DMS153 (cell line): ENCODE measurements around the gene GEMIN7.
A peak's percentile ranks its signal among the peaks of the same experiment; 100 is the strongest.

ENCODE experiments used
- DNase-seq: peaks from one replicate; lab custom pipeline; 2025; lab: John Stamatoyannopoulos, UW

GEMIN7 gene

GRCh38 chr19:45128806-45129205 lies 49.7 kb downstream of the GEMIN7 start:
- DNase-seq = no peak

GRCh38 chr19:45130236-45130635 lies 51.2 kb downstream of the GEMIN7 start:
- DNase-seq = no peak

- DNase-seq = peak; percentile 99
Observed at GRCh38 chr19:45130888-45131615, 52.0 kb downstream of the GEMIN7 start.

- DNase-seq = no peak
Observed at GRCh38 chr19:45133661-45134060, 54.6 kb downstream of the GEMIN7 start.

- no peak for DNase-seq
Observed at GRCh38 chr19:45135176-45135885, 56.3 kb downstream of the GEMIN7 start.

GRCh38 chr19:45136507-45137178 lies 57.6 kb downstream of the GEMIN7 start:
- no peak for DNase-seq

GRCh38 chr19:45137179-45137761 lies 58.2 kb downstream of the GEMIN7 start:
- no peak for DNase-seq

- DNase-seq = no peak
Observed at GRCh38 chr19:45138303-45138751, 59.3 kb downstream of the GEMIN7 start.

- DNase-seq = no peak
Observed at GRCh38 chr19:45139286-45140143, 60.5 kb downstream of the GEMIN7 start.

GRCh38 chr19:45140144-45140503 lies 61.1 kb downstream of the GEMIN7 start:
- no peak for DNase-seq

- no peak for DNase-seq
Observed at GRCh38 chr19:45140533-45140932, 61.5 kb downstream of the GEMIN7 start.
